NCI-H1436 (cell line): ENCODE measurements around the gene TMEM141.
"Not testable (repeated sequence)": the region's sequence is repeated elsewhere in the genome, so short reads cannot be mapped to it uniquely, and the experiment has no call there.

Source experiments
- DNase-seq: peaks from one replicate; lab custom pipeline; 2025; lab: John Stamatoyannopoulos, UW

The TMEM141 gene

GRCh38 chr9:136773386-136774044 lies 17.6 kb upstream of the TMEM141 start:
- no peak for DNase-seq

- DNase-seq = no peak
Measured at GRCh38 chr9:136774416-136775045, 16.6 kb upstream of the TMEM141 start.

GRCh38 chr9:136775191-136775590 lies 16.0 kb upstream of the TMEM141 start:
- no peak for DNase-seq

- DNase-seq = no peak
Measured at GRCh38 chr9:136776947-136777346, 14.2 kb upstream of the TMEM141 start.

GRCh38 chr9:136777359-136777758 lies 13.8 kb upstream of the TMEM141 start:
- no peak for DNase-seq

- DNase-seq = no peak
Measured at GRCh38 chr9:136779808-136780207, 11.3 kb upstream of the TMEM141 start.

- DNase-seq = no peak
Measured at GRCh38 chr9:136782452-136782851, 8.7 kb upstream of the TMEM141 start.

GRCh38 chr9:136784249-136784996 lies 6.7 kb upstream of the TMEM141 start:
- no peak for DNase-seq

GRCh38 chr9:136784997-136785361 lies 6.2 kb upstream of the TMEM141 start:
- DNase-seq = no peak

GRCh38 chr9:136785565-136786355 lies 5.4 kb upstream of the TMEM141 start:
- not testable (repeated sequence) for DNase-seq

- no peak for DNase-seq
Measured at GRCh38 chr9:136786451-136786850, 4.7 kb upstream of the TMEM141 start.

GRCh38 chr9:136786983-136787382 lies 4.2 kb upstream of the TMEM141 start:
- not testable (repeated sequence) for DNase-seq

GRCh38 chr9:136787690-136788400 lies 3.3 kb upstream of the TMEM141 start:
- peak; percentile 79 for DNase-seq

- DNase-seq = not testable (repeated sequence)
Measured at GRCh38 chr9:136788644-136789522, 2.3 kb upstream of the TMEM141 start.

- no peak for DNase-seq
Measured at GRCh38 chr9:136789523-136789937, 1.6 kb upstream of the TMEM141 start.

- peak; percentile 57 for DNase-seq
Measured at GRCh38 chr9:136791516-136792276, 552 bp downstream of the TMEM141 start.

GRCh38 chr9:136792321-136793085 lies 1.4 kb downstream of the TMEM141 start:
- no peak for DNase-seq

GRCh38 chr9:136793086-136793946 lies 2.2 kb downstream of the TMEM141 start:
- DNase-seq = no peak
